Measurements from ENCODE around the gene DPYD.

DPYD gene

GRCh38 chr1:97392701-97393100, 528.1 kb downstream of the DPYD start:
- Histone ChIP-seq H3K27me3 (ENCODE audit: low read length) (no peaks in the 10 kb centered on the region), H3K36me3 (ENCODE audit: low read length) (no peaks in the 10 kb centered on the region), H3K9me3 (ENCODE audit: insufficient read depth, low read length) (no peaks in the 10 kb centered on the region), H3K79me2 (ENCODE audit: insufficient read depth, low read length) (no peaks in the 10 kb centered on the region), H3F3A (ENCODE audit: insufficient read depth) (0 out of 2 replicates have a peak, but pooled peaks cover 2% of the 10 kb centered on the region), H4K20me1 (ENCODE audit: low read depth, low read length) (no peaks in the 10 kb centered on the region), H3K27ac (ENCODE audit: low read depth, low read length) (no peak overlapping the region), H3K4me3 (ENCODE audit: insufficient read depth, low read length, poor library complexity, severe bottlenecking) (no peak overlapping the region), H3K4me2 (ENCODE audit: low read depth, low read length, poor library complexity, severe bottlenecking) (no peak overlapping the region), H3K9me2 (replicated peaks; ENCODE audit: insufficient read depth, low read length) (no peaks in the 10 kb centered on the region), H2AFZ (ENCODE audit: low read depth, low read length, severe bottlenecking) (no peak overlapping the region), H3K9ac (ENCODE audit: low read length) (no peak overlapping the region)
- TF ChIP-seq EZH2phosphoT487 (conservative IDR thresholded peaks at IDR 0.05; ENCODE audit: low read length): no peak
- TF ChIP-seq CTCF (IDR thresholded peaks at IDR 0.05; ENCODE audit: insufficient read depth, low read length, poor library complexity, severe bottlenecking): no peak

- Histone ChIP-seq H3K79me2 (ENCODE audit: insufficient read depth, low read length) (no peaks in the 10 kb centered on the region), H2AFZ (ENCODE audit: low read depth, low read length, severe bottlenecking) (no peak overlapping the region)
- no peak for TF ChIP-seq EZH2phosphoT487 (conservative IDR thresholded peaks at IDR 0.05; ENCODE audit: low read length)
- no peak for TF ChIP-seq CTCF (IDR thresholded peaks at IDR 0.05; ENCODE audit: insufficient read depth, low read length, poor library complexity, severe bottlenecking)
Measured at GRCh38 chr1:97385536-97386277, 535.1 kb downstream of the DPYD start.

GRCh38 chr1:97384294-97384968, 536.4 kb downstream of the DPYD start:
- Histone ChIP-seq H4K20me1 (ENCODE audit: low read depth, low read length) (no peaks in the 10 kb centered on the region), H3K79me2 (ENCODE audit: insufficient read depth, low read length) (no peaks in the 10 kb centered on the region), H3F3A (ENCODE audit: insufficient read depth) (0 out of 2 replicates have a peak, but pooled peaks cover 2% of the 10 kb centered on the region), H3K4me2 (ENCODE audit: low read depth, low read length, poor library complexity, severe bottlenecking) (no peak overlapping the region), H3K9me2 (replicated peaks; ENCODE audit: insufficient read depth, low read length) (no peaks in the 10 kb centered on the region), H3K36me3 (ENCODE audit: low read length) (no peaks in the 10 kb centered on the region), H3K27me3 (ENCODE audit: low read length) (no peaks in the 10 kb centered on the region), H3K9me3 (ENCODE audit: insufficient read depth, low read length) (no peaks in the 10 kb centered on the region), H3K4me3 (ENCODE audit: insufficient read depth, low read length, poor library complexity, severe bottlenecking) (no peak overlapping the region), H3K27ac (ENCODE audit: low read depth, low read length) (no peak overlapping the region), H2AFZ (ENCODE audit: low read depth, low read length, severe bottlenecking) (no peak overlapping the region), H3K9ac (ENCODE audit: low read length) (no peak overlapping the region)
- TF ChIP-seq EZH2phosphoT487 (conservative IDR thresholded peaks at IDR 0.05; ENCODE audit: low read length): no peak
- no peak for TF ChIP-seq CTCF (IDR thresholded peaks at IDR 0.05; ENCODE audit: insufficient read depth, low read length, poor library complexity, severe bottlenecking)

More at GRCh38 chr1:97385536-97386277, 535.1 kb downstream of the DPYD start:
- Histone ChIP-seq H3F3A (ENCODE audit: insufficient read depth) (0 out of 2 replicates have a peak, but pooled peaks cover 2% of the 10 kb centered on the region), H3K27ac (ENCODE audit: low read depth, low read length) (no peak overlapping the region), H3K27me3 (ENCODE audit: low read length) (no peaks in the 10 kb centered on the region), H3K4me3 (ENCODE audit: insufficient read depth, low read length, poor library complexity, severe bottlenecking) (no peak overlapping the region), H3K9me3 (ENCODE audit: insufficient read depth, low read length) (no peaks in the 10 kb centered on the region), H3K9ac (ENCODE audit: low read length) (no peak overlapping the region), H4K20me1 (ENCODE audit: low read depth, low read length) (no peaks in the 10 kb centered on the region), H3K9me2 (replicated peaks; ENCODE audit: insufficient read depth, low read length) (no peaks in the 10 kb centered on the region), H3K4me2 (ENCODE audit: low read depth, low read length, poor library complexity, severe bottlenecking) (no peak overlapping the region), H3K36me3 (ENCODE audit: low read length) (no peaks in the 10 kb centered on the region)

Measured in SU-DHL-6 (cell line).